Limb (tissue), 2 donors: Measurements from ENCODE around the gene TAGLN3.
A peak's percentile ranks its signal among the peaks of the same experiment; 100 is the strongest.

ENCODE experiments used
- DNase-seq, 2 donors: peaks; one replicate each; pipeline ENCODE4 v3.0.0-alpha.2; 2016; ENCODE audit errors: extremely low spot score in 2 of 2

Gene TAGLN3

DNA sequence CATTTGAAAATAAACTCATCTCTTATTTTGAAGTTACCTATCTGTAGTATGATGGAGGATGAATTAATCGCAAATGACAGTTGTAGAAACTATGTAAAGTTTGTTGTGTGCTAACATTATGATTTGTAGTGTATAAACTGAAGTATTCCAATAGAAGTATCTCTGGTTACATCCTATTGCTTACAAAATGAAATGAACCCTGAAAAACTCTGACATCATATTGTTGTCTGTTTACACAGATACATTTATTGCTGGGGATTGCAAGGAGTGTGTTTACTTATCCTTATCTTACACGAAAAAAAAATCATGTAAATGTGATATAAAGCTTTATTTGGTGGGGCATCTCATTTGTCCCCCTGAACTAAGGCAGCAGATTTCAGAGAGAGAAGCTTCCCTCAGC, 22.5 kb upstream of the TAGLN3 start:
- no peak for DNase-seq

DNA sequence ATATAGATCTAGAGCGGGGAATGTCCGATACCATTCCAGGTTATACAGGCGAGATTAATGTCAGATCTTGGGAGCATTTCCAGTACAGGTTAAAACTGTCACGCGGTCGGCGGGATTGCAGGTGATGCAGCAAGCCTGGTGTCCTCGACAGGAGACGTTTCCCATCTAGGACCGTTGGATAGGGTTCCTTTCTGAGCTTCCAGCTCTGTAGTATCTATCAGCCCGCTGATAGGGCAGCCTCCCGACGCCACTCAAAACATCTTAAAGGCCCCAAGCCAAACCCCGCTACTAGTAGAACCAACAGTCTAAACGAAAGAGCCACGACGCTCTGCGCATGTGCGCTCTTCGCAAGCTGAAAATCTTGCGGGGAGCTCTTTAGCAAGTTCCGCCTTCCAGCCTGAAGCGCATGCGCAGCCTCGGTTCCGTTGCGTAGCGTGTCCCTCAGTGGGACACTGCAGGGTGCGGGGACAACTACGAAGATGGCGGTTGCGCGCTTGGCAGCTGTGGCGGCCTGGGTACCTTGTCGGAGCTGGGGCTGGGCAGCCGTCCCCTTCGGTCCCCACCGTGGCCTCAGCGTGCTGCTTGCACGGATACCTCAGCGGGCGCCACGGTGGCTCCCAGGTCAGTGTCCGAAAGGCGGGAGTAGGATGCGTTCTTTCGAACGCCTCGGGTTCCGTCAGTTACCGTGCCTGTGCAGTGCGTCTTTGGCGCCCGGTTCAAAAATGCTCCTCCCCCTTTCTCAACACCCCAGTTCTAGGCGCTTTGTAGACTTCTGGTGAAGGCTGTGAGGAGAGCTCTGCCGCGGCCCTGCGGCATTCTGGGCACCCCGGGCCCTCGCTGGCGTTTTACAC, 19.9 kb upstream of the TAGLN3 start, which contains the start of gene ABHD10:
Gene ABHD10 (plus strand): TSS at position 444 of the 851 bp plus-strand sequence. CDS start 36 bp downstream, at position 480.
- DNase-seq = peak; percentile 95 to 97

DNA sequence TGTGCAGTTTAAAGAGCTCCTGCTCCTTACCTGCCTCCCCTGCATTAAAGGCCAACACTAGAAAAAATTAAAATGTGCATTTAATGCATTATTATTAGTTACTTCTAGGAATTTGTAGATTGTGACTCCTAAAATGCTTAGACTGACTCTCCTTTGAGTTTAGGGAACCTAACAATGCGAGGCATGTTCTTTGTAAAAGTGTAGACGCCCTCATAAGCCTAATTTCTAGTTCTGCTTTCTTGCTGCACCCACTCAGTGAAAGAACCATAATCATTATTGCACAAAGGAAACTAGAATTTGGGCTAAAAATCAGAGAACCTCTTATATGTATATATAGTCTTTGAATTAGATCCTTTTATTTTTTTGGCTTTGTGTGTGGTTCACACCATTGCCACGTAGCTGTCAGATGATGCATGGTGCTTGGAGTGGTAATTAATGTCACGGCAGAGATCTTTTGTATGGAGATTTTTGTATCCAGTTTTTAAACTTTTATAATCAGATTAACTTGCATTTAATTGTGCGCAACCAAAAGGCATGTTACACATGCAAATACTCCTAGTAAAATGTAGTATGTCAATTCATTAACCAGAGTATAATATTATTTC, 19.2 kb upstream of the TAGLN3 start:
- peak in 1 of 2 donors; percentile 7 for DNase-seq

GRCh38 chr3:111980716-111981456, 17.8 kb upstream of the TAGLN3 start:
- no peak for DNase-seq

DNA sequence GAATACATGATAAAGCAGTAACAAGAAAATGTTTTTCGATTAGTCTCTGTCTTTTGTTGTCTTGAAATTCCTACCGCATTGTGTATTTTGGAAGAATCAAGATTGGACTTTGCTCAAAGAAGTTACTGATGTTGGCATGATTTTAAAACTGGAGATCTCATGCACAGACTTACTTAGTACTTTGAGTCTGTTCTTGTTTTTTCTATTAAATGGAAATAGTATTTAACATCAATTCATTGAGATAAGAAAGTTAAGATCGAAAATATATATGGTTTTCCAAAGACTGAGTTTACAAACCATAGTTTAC, 17.3 kb upstream of the TAGLN3 start:
- no peak for DNase-seq

GRCh38 chr3:111984636-111985298, 14.0 kb upstream of the TAGLN3 start:
- DNase-seq = no peak

- no peak for DNase-seq
These were observed 11.9 kb upstream of the TAGLN3 start for GRCh38 chr3:111986800-111987199.

DNA sequence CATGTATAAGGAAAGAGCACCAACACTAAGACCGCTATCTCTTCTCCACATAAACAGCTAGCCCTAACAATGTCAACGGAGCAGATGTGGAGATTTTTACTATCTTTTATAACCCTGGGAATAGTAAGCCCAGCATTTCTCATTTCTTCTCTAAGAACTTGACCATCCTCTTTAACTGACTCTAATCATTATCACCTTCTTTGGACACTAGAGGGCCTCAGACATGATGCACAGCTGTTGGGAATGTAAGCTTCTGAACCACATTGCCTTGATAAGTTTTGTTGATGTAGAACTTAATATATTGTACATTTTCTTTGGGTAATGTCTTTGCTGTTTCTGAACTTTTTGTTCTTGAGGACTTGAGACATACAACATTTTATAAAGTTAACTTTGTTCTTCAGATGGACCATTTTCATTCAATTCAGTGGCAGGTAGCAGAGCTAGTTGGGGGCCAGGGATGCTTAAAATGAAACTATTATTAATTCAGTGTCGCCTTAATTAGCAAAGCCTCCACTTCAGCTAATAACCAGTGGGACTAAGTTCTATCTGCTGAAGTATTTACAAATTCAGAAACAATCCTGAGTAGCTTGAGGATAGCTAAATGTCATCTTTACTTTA, 9.6 kb upstream of the TAGLN3 start:
- peak in 1 of 2 donors; percentile 68 for DNase-seq

DNA sequence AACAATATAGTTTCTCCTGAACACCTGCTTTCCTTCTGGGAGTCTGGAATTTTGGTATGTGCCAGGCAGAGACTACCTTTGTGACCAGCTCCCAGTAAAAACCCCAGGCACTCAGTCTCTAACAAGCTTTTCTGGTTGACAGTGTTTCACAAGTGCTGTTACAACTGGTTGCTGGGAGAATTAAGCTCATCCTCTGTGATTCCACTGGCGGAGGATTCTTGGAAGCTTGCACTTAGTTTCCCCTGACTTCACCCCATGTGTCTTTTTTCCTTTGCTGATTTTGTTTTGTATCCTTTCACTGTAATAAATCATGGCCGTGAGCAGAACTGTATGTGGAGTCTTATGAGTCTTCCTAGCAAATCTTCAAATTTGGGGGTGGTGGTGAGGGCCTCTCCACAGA, 5.7 kb upstream of the TAGLN3 start:
- no peak for DNase-seq

- peak in 1 of 2 donors; percentile 40 for DNase-seq
These were observed 982 bp downstream of the TAGLN3 start for GRCh38 chr3:111999484-112000324.

DNA sequence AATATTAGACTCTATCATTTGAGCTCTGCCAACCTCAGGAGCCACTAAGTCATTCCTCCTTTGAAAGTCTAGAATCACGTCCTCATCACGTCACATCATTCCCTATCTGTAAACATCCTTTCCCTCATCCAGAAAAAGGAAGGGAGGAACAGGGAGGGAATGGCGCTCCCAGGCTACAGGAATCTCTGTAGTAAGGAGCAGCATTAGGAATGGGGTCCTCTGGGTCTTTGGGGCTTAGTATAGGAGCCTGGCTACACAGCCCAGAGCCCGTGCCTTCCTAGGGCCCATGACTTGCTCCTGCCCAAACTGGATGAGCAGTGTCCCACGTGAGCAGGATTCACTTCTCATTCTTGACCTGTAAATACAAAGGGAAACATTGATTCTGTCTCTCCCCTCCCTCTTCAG, 1.6 kb downstream of the TAGLN3 start:
- DNase-seq = no peak

- DNase-seq = no peak
These were observed 2.2 kb downstream of the TAGLN3 start for GRCh38 chr3:112000966-112001365.

GRCh38 chr3:112001526-112001925, 2.8 kb downstream of the TAGLN3 start:
- DNase-seq = no peak

GRCh38 chr3:112002096-112002971, 3.6 kb downstream of the TAGLN3 start:
- DNase-seq = no peak

DNA sequence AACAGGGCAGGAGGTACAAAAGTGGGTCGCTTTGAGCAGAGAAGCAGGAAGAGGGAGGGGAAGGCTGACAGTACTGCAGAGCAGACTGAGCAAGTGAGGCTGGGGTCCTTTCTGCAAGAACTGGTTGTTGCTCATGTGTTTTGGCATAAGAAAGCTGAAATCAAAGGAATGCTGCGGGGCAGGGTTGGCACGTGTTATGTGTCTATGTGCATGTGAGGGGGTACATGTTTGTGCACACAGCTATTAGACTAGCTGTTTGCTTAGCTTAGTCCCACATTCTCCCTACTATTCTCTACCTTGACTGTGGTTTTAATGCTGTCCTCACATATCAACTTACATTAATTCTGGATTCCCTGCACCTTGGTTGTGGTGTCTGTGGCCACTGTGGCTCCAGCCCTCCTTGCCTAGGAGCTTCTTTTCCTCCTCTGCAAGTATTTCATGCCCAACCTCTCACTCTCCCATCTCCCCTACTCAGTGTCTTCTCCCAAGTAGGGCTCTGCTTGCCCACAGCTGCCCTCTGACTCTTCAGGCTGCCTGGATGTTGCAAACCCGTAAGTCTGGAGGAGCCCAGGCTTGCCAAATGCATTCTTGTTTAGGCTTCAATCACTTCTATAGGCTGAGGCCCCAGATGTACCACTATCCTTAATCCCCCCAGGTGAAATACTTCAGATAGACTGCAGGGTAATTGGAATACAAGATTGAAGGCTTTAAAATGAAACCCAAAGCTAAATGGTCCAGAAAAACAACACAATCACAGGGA, 4.8 kb downstream of the TAGLN3 start:
- DNase-seq = no peak

DNA sequence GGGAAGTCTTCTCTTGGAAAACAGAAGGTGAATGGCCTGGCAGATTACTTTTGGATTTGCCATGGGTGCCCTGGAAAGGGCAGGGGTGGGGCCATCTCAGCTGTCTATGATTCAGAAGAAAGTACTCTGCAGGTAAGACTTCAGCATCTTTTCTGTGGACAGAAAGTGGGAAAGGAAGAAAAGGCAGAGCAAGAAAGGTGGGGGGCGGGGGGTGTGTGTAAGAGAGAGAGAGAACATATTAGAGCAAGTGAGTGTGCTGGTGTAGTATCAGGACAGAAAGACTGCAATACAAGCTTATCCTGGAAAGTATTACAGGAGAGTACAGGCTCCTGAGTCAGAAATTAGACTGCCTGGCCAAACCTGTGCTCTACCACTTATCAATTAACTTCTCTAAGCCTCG, 5.5 kb downstream of the TAGLN3 start:
- DNase-seq = no peak

DNA sequence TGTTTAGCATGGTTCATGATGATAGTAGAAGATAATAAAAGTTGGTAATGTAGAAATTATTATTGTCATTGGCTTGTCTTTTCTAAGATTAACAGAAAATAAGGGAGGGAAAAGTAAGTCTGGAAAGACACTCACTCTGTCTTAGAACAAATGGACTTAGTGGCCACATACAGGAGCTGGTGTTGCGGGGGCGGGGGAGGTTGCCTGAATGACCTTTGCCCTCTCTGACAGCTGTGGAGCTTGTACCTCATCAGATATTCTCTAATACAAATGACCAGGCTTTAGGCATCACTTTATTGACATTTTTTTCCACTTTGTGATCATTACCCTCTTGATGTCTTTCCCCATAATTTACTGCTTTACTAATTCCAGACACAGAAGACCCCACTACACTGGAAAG, 5.9 kb downstream of the TAGLN3 start:
- no peak for DNase-seq

- DNase-seq = no peak
These were observed 6.5 kb downstream of the TAGLN3 start for GRCh38 chr3:112005091-112005672.
